GM18520 (cell line): Measurements from ENCODE around the gene RGS3.

ENCODE experiments used
- ATAC-seq: cut with Tn5 transposase; IDR thresholded peaks from one replicate; pipeline ENCODE4 v1.9.1; 2021; ENCODE audit not compliant: unreplicated experiment

The RGS3 gene

DNA sequence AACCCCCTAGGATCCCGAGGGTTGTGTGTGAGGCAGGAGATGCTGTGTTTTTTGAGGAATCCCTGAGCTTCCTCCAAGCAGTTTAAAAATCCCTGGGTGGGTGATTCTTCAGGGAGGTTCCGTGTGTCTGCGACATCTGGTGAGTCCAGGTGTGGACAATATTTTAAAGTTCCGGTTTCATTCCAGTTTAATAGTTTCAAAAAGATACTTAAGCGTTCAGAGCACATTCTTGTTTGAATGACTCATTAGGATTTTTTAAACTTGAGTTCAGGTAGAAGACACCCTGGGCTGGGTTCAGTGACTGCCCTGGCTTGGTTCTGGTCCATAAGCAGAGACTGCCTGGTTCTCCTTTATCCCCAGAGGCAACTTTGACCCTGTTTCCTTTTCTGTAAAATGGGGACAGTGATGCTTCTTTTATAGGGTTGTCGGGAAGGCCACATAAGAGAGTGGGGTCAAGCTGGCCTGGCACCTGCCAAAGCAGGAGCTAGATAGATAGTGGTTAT, 119.2 kb downstream of the RGS3 start:
- ATAC-seq = no peak

DNA sequence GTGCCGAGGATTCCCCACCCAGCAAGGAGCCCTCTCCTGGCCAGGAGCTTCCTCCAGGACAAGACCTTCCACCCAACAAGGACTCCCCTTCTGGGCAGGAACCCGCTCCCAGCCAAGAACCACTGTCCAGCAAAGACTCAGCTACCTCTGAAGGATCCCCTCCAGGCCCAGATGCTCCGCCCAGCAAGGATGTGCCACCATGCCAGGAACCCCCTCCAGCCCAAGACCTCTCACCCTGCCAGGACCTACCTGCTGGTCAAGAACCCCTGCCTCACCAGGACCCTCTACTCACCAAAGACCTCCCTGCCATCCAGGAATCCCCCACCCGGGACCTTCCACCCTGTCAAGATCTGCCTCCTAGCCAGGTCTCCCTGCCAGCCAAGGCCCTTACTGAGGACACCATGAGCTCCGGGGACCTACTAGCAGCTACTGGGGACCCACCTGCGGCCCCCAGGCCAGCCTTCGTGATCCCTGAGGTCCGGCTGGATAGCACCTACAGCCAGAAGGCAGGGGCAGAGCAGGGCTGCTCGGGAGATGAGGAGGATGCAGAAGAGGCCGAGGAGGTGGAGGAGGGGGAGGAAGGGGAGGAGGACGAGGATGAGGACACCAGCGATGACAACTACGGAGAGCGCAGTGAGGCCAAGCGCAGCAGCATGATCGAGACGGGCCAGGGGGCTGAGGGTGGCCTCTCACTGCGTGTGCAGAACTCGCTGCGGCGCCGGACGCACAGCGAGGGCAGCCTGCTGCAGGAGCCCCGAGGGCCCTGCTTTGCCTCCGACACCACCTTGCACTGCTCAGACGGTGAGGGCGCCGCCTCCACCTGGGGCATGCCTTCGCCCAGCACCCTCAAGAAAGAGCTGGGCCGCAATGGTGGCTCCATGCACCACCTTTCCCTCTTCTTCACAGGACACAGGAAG, 120.2 kb downstream of the RGS3 start:
- no peak for ATAC-seq

DNA sequence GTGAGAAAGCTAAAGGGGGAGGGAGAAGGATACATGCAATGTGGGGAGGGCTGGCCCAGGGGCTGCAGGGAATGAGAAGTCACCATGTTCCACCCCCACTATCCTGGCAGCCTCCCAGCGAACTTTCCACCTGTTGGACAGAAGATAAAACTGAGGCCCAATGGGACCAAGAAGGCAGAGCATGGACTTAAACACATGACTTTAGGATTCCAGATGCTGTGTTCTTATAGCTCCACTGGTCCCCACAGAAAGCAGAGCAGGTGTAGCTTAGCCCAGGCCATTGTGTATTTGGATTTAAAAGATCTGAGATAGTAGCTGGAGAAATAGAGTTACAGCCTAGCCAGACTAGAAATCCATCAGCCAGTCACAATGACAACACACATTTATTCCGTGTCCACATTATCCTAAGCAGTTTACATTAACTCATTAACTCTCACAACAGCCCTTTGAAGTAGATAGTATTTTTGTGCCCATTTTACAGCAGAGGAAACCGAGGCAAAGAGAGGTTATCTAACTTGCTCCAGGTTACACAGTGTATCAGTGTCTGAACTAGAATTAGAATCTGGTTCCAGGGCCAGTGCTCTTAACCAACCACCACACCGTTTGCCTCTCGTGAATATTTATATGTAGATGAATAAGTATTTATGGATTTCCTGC, 121.0 kb downstream of the RGS3 start:
- no peak for ATAC-seq

DNA sequence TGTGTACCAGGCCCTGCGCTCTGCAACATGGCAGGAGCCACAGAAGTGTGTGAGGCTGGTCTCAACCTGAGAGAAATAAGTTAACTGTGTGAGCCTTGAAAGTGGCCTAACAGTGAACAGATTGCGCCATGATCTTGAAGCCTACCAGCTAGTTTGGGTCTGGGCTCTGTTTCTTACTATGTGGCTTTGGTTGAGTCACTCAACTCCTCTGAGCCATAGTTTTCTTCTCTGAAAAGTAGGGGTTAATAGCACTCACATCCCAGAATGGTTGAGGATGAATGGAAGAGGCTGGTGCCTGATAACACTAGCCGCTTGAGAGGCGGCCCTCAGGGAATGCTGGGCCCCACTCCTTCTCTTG, 121.5 kb downstream of the RGS3 start:
- ATAC-seq = no peak

DNA sequence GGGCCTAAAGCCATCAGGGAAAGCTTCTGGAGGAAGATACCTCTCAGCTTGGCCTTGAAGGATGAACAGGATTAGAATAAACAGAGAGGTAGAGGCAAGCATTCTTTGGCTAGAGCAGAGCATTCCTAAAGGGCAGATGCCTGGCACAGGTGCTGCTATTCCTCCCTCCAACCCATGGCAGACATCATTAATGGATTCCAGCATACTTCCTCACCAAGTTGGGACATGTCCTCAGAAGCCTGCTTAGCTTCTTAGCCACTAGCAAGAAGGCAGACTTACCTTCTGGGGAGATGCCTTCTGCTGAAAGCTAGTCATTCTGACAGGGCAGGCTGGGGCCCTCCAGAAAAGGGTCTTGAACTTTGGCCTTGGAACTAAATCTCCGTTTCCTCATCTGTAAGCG, 122.0 kb downstream of the RGS3 start:
- no peak for ATAC-seq

DNA sequence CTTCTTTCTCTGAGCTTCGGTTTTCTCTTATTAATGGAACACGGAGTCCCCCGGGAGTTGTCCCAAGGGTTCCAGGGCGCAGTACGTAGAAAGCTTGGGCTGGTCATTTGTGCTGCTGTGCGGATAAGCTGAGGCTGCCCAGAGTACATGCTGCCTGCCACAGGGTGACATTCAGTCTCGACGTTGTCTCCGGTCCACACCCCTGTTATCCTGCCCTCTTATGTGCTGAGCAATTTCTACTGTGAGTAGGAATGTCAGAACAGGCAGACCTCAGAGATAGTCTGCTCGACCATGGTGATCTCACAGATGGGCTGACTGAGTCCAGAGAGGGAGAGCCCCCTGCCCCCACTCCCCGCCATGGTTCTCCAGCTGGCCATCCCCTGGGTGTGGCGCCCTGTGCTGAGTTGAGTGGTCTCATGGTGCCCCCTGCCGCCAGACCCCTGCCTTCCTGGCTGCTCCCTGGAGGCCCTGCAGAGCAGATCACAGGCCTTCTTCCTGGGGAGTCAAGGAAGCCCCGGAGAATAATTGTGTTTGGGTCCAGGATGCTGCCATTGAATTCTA, 124.0 kb downstream of the RGS3 start:
- ATAC-seq = no peak

DNA sequence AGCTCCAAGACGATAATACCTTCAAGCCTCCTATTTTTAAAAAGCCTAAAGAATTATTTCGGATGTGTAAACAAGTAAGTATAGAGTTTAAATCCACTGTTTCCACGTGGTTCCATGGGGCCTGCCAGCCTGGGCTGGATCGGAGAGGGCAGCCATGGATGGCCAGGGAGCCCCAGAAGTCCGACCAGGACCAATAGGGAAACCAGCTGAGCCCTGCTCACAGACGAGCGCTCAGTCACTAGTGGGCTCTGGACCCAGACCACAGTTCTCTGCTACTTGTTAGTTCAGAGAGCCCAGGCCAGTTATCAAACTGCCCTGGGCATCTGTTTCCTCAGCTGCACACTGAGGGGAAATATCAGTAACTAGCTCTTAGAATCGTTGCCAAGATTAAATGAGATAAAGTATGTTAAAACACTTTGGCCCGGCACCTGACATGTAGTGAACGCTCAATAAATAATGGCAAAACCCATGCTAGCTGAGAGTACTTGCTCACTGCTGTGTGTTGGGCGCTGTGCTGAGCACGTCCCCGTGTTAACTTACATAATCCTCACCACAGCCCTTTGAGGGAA, 124.8 kb downstream of the RGS3 start:
- ATAC-seq = no peak

DNA sequence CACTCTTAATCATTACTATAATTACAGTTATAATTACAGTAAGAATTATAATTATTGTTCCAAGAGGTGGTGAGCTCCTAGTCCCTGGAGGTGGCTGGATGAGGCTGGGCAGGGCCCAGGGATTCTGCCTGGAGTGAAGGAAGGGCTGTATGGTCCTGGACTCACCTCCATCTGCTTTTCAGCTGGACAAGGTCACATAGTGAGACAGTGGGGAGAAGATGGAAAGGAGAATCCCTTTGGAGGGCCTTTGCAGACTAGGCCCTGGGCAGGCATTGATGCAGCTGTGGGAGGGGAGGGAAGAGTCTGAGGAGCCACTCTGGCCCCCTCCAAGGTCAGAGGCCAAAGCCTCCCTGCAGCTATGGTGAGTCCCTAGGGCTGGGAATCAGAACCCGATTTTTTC, 125.4 kb downstream of the RGS3 start:
- ATAC-seq = no peak

DNA sequence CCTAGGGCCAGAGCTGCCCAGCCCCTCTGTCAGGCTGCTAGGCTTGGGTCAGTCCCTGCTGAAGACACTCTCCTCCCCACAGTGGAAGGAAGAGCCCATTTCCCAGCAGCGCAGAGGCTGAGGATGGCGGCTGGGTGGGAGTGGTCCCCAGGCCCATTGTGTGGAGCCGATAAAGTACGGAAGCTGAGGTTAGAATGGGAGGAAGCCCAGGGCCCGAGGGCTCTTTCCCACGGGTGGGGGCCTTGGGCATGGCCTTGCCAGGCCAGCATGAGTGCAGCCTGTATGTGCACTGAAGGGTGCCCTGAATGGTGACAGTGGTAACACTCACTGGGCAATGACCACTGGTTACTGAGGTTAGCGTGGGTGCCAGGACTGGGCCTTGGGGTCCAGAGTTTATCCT, 125.9 kb downstream of the RGS3 start:
- ATAC-seq = no peak

DNA sequence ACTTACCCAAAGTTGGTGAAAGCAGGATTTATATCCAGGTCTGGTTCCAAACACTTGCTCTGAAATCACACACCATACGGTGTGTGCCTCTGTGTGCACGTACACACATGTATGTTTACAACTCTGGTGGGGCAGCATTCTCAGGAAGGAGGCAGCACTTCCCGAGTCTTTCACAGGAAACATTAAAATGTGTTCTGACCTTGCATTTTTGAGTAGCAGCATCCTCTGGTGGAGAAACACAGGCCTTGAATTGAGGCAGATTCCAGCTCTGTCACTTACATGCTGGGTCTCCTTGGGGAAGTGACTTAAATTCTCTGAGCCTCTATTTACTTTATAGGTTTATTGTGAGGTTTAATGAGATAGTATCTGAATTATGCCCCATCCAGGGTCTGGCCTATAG, 126.4 kb downstream of the RGS3 start:
- ATAC-seq = no peak

DNA sequence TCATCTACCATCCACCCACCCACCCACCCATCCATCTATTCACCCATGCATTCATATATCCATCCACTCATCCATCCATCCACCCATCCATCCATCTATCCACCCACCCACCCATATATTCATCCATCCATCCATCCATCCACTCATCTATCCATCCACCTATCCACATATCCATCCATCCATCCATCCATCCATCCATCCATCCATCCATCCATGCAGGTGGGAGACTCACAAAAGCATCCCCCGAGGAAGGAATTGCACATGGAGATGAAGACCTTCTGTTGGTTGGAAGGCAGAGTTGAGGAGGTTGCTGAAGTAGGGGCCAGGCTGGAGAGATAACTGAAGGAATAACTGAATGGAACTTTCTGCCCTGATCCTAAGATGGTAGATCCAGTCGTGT, 126.9 kb downstream of the RGS3 start:
- no peak for ATAC-seq

DNA sequence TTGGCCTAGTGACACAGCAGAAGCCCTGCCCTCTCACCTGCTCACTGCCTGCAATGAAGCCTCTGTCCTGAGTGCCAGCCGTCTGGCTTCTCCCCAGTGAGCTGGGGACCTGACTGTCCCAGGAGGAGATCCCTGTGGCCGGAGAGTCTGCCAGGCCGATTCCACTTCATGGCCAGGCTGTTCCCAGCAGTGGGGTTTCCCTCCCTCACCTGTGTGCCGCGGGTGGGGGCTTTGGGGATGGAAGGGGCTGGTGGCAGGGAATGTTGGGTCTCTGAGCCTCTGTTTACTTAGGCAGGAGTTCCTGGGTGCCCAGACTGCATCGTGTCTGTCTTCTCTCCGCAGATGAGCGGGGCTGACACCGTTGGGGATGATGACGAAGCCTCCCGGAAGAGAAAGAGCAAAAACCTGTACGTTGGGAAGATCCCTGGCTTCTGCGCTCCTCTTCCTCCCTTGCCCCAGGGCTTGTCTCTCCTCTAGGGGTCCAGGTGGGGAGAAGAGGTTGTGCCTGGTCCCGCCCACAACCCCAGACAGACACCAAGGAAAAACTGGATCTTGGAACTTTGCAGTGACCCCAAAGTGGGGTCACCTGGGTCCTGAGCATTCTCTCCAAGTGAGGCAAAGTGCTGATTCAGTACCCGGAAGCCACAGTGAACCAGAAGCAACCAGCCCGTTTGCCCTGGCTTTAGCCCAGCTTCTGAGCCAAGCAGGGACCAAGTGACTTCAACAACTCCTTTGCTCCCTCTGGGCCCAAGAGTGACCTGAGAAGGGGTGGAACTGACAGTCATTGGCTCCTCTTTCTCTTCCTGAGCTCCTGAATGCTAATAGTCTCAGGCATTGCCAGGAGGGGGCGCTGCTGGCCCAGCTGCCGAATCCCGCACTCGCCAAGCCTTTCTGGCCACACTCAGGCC, 127.7 kb downstream of the RGS3 start:
- ATAC-seq = no peak

DNA sequence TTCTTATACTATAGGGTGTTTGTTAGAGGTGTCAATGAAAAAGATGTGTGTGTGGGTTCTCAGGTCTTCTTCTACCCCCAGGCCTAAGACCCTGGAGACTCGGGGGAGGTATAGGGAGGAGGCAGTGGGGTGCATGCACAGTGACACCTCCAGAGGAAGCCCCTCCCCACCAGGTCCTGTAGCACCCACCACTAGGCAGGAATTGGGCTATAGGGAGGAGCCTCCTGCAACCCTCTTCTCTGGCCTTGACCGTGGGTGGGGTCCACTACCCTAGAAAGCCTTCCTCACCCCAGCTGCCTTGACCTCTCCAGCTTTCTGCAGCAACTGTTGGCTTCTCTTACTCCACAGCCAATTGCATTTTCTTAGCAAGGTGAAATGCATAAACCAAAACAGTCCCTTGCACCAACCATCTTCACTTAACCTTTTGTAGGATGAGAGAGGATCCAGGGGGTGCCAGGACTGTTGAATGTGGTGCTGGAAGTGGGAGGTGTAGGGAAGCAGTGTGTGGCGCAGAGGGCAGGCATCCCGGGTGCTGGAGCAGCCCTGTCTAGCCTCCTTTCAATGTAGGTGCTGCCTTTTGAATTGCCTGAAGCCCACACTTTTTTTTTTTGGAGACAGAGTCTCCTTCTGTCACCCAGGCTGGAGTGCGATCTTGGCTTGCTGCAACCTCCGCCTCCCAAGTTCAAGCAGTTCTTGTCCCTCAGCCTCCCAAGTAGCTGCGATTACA, 128.5 kb downstream of the RGS3 start:
- no peak for ATAC-seq

DNA sequence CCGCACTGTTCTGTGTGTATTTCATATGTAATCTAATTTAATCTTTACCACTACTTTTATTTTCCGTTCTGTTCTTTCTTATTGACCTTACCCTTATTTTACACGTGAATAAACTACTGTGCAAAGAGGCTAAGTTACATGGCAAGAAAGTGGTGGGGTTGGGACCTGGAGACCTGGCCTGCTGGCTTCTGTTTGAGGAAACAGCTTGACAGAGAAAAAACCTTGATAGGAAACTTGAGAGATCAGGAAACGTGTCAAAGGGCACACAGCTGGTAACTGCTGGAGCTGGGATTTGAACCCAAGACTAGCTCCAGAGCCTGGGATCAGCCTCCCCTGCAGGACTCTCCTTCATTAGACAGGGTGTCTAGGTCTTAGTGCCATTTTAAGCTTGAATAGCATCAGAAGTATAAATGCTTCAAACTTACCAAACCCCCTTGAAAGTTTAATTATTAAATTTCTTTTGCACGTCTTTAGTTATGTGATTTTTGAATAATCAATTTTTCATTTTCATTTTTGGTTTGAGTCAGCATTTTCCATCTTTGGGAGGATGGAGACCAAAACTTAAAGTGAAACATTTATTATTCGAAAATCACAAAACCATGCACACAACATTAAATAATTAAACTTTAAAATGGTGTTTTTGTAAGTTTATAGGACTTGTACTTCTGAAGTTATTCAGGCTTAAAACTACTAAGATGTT, 129.5 kb downstream of the RGS3 start:
- ATAC-seq = peak; percentile 27

DNA sequence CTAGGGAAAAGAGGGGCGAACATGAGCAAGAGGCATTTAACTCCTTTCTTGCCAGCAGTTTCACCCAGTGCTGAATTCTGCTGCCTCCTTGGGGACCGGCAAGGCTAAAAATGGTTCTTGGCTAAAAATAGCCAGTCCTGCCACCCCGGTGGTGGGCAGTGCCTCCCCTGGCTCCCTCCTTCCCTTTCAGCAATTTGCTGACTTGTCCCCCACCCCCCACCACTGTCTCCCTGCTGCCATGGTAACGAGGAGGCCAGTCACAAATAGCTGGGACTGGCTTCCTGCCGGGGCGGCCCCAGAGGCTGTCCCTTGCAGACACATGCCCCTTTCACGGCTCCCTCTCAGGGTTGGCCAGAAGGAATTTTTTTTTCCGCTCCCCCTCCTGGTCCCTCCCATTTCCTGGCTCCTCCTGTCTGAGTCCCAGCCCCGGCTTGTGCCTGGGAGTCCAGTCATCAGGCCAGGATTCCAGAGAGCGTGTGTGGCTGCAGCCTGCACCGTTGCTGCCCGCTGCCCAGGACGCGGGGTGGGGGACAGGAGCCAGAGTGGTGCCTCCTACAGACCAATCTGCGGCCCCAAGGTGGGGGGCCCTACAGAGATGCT, 130.3 kb downstream of the RGS3 start:
- peak; percentile 44 for ATAC-seq

DNA sequence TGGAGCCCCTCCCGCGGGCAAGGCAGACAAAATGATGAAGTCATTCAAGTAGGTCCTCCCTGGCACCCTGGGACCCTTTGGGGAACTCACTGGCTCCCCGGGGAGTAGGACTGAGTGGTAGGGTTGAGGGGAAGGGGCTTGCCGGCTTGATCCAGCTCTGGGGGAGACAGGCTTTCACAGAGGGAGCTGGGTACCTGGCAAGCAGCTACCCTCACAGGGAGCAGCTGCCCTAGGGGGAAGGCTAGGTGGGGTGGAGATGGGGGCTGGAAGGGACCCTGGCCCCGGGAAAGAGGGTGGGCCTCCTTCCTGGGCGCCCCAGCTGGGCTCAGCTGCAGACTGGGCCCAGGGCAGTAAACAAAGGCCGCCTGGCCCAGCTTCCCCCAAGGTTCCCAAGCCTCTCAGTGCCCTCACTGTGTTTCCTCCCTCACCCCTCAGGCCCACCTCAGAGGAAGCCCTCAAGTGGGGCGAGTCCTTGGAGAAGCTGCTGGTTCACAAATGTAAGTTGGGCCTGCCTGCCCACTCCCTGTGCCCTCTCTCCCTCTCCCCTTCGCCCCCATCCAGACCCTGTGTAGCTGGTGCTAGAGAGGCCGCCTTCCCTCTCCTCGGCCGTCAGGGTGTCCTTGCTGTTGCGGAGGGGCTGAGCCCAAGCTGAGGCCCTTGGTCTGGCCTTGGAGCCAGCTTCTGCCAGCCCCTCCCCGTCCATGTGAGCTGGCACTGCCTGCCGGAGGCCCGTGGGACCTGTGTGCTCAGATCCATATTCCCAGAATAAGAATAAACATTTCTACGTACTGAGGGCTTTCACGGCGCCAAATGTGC, 131.2 kb downstream of the RGS3 start:
- ATAC-seq = no peak

DNA sequence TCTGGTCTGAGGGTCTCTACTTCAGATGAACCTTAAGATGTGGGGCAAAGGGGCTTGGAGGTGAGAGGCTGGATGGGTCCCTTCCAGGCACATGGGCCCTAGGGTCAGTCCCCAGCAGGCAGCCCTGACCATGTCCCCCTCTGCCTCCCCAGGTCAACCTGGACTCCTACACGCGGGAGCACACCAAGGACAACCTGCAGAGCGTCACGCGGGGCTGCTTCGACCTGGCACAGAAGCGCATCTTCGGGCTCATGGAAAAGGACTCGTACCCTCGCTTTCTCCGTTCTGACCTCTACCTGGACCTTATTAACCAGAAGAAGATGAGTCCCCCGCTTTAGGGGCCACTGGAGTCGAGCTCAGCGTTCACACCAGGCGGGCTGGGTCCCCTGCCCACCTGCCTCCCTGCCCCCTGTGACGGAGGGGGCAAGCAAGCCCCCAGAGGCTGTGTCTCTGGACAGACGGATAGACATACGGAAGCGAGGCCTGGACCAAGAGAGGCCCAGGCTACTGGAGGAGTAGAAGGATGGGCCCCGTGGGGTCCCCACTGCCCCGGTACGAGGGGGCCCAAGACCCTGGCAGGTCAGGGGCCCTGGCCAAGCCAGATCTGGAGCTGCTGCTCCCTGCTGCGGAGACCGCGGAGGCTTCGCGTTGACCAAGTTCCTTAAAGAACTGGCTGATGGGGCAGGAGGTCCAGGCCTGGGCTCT, 133.2 kb downstream of the RGS3 start:
- ATAC-seq = no peak
